Measurements from ENCODE around the gene HBE1. TPM values are rescaled to one million over a fixed set of nuclear protein-coding genes. Genes with fewer than 3 reads are reported as not detected.

Gene HBE1
- total and polyA plus RNA-seq, 2 donors (not counting 1 experiment from before 2014, with no cell fraction given), result not detected

- no peaks in the 10 kb centered on the region for H3K27me3 ChIP-seq (replicated peaks in 1 of 4; ENCODE audit: control extremely low read depth in 1 of 4, control insufficient read depth in 3 of 4, insufficient read depth in 4 of 4, low read length in 3 of 4)
- no peak overlapping the region for H3K4me2 ChIP-seq (replicated peaks; ENCODE audit: low read depth, low read length, poor library complexity, severe bottlenecking)
- CTCF ChIA-PET, result no interaction called here
- POLR2A ChIA-PET, result no interaction called here
- no peak overlapping the region for H3K27ac ChIP-seq (ENCODE audit: low read length in 2 of 2)
- no peak overlapping the region for H2AFZ ChIP-seq (ENCODE audit: insufficient read depth, low read depth, low read length, poor library complexity, severe bottlenecking)
- no peaks in the 10 kb centered on the region for H3K36me3 ChIP-seq (replicated peaks in 1 of 2; ENCODE audit: control extremely low read depth in 1 of 2, control insufficient read depth in 1 of 2, extremely low read depth in 1 of 2, insufficient read depth in 2 of 2, low read length in 1 of 2)
- peaks cover 15% of the 10 kb centered on the region for H3K27me3 Mint-ChIP-seq
- ATAC-seq (ENCODE audit: low read depth), result no peak
- no peaks in the 10 kb centered on the region for H4K20me1 ChIP-seq (ENCODE audit: control insufficient read depth, insufficient read depth, low read length, poor library complexity, severe bottlenecking)
- no peaks in the 10 kb centered on the region for H3K4me1 ChIP-seq (ENCODE audit: control insufficient read depth in 2 of 2, insufficient read depth in 2 of 2, low read length in 2 of 2)
- H3K79me2 ChIP-seq (ENCODE audit: control insufficient read depth, insufficient read depth, low read length), result no peaks in the 10 kb centered on the region
- no peak for DNase-seq
- H3K27ac Mint-ChIP-seq, result no peak overlapping the region
- H3K9me3 Mint-ChIP-seq (ENCODE audit: insufficient read depth), result no peaks in the 10 kb centered on the region
- H3K4me3 Mint-ChIP-seq, result no peak overlapping the region
- no CpG with 5 or more reads among the region's 1 CpG for WGBS (ENCODE audit: insufficient coverage)
- no peaks in the 10 kb centered on the region for H3K9me3 ChIP-seq (ENCODE audit: control extremely low read depth in 1 of 3, control insufficient read depth in 2 of 3, insufficient read depth in 1 of 3, low read length in 2 of 3)
- no peaks in the 10 kb centered on the region for H3K4me1 Mint-ChIP-seq
- H3K9ac ChIP-seq (ENCODE audit: low read length), result no peak overlapping the region
- intact Hi-C loops (cut with micrococcal nuclease), result no loop called here
- TF ChIP-seq EZH2 (IDR thresholded peaks at IDR 0.05; ENCODE audit: borderline replicate concordance, insufficient read depth, low read depth, low read length, poor library complexity, severe bottlenecking) (no peak), CTCF (IDR thresholded peaks at IDR 0.05) (no peak)
- no peak overlapping the region for H3K4me3 ChIP-seq (ENCODE audit: control extremely low read depth in 1 of 5, extremely low read depth in 1 of 5, insufficient read depth in 1 of 5, low read depth in 2 of 5, low read length in 4 of 5)
Observed at GRCh38 chr11:5304046-5304445, 34.3 kb upstream of the HBE1 start.

- H3K27ac Mint-ChIP-seq, result no peak overlapping the region
- no peaks in the 10 kb centered on the region for H3K4me1 ChIP-seq (ENCODE audit: control insufficient read depth in 2 of 2, insufficient read depth in 2 of 2, low read length in 2 of 2)
- no peak overlapping the region for H3K9ac ChIP-seq (ENCODE audit: low read length)
- H3K9me3 ChIP-seq (ENCODE audit: control extremely low read depth in 1 of 3, control insufficient read depth in 2 of 3, insufficient read depth in 1 of 3, low read length in 2 of 3), result no peaks in the 10 kb centered on the region
- H3K9me3 Mint-ChIP-seq (ENCODE audit: insufficient read depth), result no peaks in the 10 kb centered on the region
- no peaks in the 10 kb centered on the region for H3K36me3 ChIP-seq (replicated peaks in 1 of 2; ENCODE audit: control extremely low read depth in 1 of 2, control insufficient read depth in 1 of 2, extremely low read depth in 1 of 2, insufficient read depth in 2 of 2, low read length in 1 of 2)
- H3K4me3 Mint-ChIP-seq, result no peak overlapping the region
- H3K27me3 ChIP-seq (replicated peaks in 1 of 4; ENCODE audit: control extremely low read depth in 1 of 4, control insufficient read depth in 3 of 4, insufficient read depth in 4 of 4, low read length in 3 of 4), result no peaks in the 10 kb centered on the region
- ATAC-seq (ENCODE audit: low read depth), result no peak
- intact Hi-C loops (cut with micrococcal nuclease), result no loop called here
- H3K4me1 Mint-ChIP-seq, result no peaks in the 10 kb centered on the region
- TF ChIP-seq EZH2 (IDR thresholded peaks at IDR 0.05; ENCODE audit: borderline replicate concordance, insufficient read depth, low read depth, low read length, poor library complexity, severe bottlenecking) (no peak), CTCF (IDR thresholded peaks at IDR 0.05) (no peak)
- CTCF ChIA-PET, result no interaction called here
- no peak overlapping the region for H3K4me2 ChIP-seq (replicated peaks; ENCODE audit: low read depth, low read length, poor library complexity, severe bottlenecking)
- H3K79me2 ChIP-seq (ENCODE audit: control insufficient read depth, insufficient read depth, low read length), result no peaks in the 10 kb centered on the region
- WGBS (ENCODE audit: insufficient coverage), result no CpG with 5 or more reads among the region's 5 CpGs
- H3K27ac ChIP-seq (ENCODE audit: low read length in 2 of 2), result no peak overlapping the region
- no peak overlapping the region for H2AFZ ChIP-seq (ENCODE audit: insufficient read depth, low read depth, low read length, poor library complexity, severe bottlenecking)
- no peaks in the 10 kb centered on the region for H4K20me1 ChIP-seq (ENCODE audit: control insufficient read depth, insufficient read depth, low read length, poor library complexity, severe bottlenecking)
- POLR2A ChIA-PET, result no interaction called here
- H3K27me3 Mint-ChIP-seq, result peaks cover 17% of the 10 kb centered on the region
- H3K4me3 ChIP-seq (ENCODE audit: control extremely low read depth in 1 of 5, extremely low read depth in 1 of 5, insufficient read depth in 1 of 5, low read depth in 2 of 5, low read length in 4 of 5), result no peak overlapping the region
- no peak for DNase-seq
Observed at GRCh38 chr11:5303626-5304025, 33.9 kb upstream of the HBE1 start.

All from B cell (primary cell).